Esophagus squamous epithelium (tissue), 5 donors: ENCODE measurements around the gene CMTR1. TPM values are rescaled to one million over a fixed set of nuclear protein-coding genes. Genes with fewer than 3 reads are reported as not detected.
"Not testable (repeated sequence)": the region's sequence is repeated elsewhere in the genome, so short reads cannot be mapped to it uniquely, and the experiment has no call there.

Source experiments
- DNase-seq: peaks from one replicate; lab custom pipeline; 2025; lab: John Stamatoyannopoulos, UW
- H3K27ac ChIP-seq, 4 donors: fragments of 200-600 bp; sonication (generic); one replicate each; pipeline ENCODE4 v1.5.1; 2016 to 2019; ENCODE audit warnings: mild to moderate bottlenecking in 1 of 4
- H3K27me3 ChIP-seq, 4 donors: fragments of 200-600 bp; sonication (generic); 1 replicate in 3 of 4; 2 replicates in 1 of 4; pipeline versions ENCODE4 v1.5.1 to v1.6.0; 2017 to 2021; ENCODE audit warnings: antibody characterized with exemption in 1 of 4
- H3K36me3 ChIP-seq, 3 donors: fragments of 200-600 bp; sonication (generic); one replicate each; pipeline ENCODE4 v1.5.1; 2016 to 2019
- H3K4me1 ChIP-seq, 3 donors: fragments of 200-600 bp; sonication (generic); one replicate each; pipeline ENCODE4 v1.5.1; 2017 to 2019
- H3K4me3 ChIP-seq, 4 donors: fragments of 200-600 bp; sonication (generic); 1 replicate in 3 of 4; 2 replicates in 1 of 4; pipeline ENCODE4 v1.5.1; 2016 to 2019; ENCODE audit warnings: mild to moderate bottlenecking in 2 of 4, moderate library complexity in 1 of 4
- H3K9me3 ChIP-seq, 3 donors: fragments of 200-600 bp; sonication (generic); one replicate each; pipeline ENCODE4 v1.5.1; 2016 to 2019
- CTCF ChIP-seq, 6 experiments: fragments of 450-650 bp in 4 of 6; fragments of 200-600 bp in 2 of 6; sonication (generic) in 2 of 6; IDR thresholded peaks; one replicate each; pipeline ENCODE4 v1.5.1; 2016 to 2019; ENCODE audit warnings: antibody characterized with exemption in 6 of 6, mild to moderate bottlenecking in 4 of 6, moderate library complexity in 4 of 6
- POLR2A ChIP-seq, 4 donors: fragments of 450-650 bp; IDR thresholded peaks; one replicate each; pipeline ENCODE4 v1.6.1; 2017; ENCODE audit warnings: antibody characterized with exemption in 4 of 4, mild to moderate bottlenecking in 4 of 4, moderate library complexity in 3 of 4
- WGBS, 2 donors: methylation state at CpG; one replicate each; pipeline ENCODE4 v1.1.5; 2018; 5-methylcytosine and 5-hydroxymethylcytosine counted together
- intact Hi-C: fragments of 100-400 bp; cut with DNase I; formaldehyde crosslinking; loops from one replicate; pipeline ENCODE4 v1.15.0; 2022
- total RNA-seq, 4 donors: library from RNA; depleted of rRNA; stranded (reverse); fragments of >200 nt; gene quantifications; one replicate each; pipeline ENCODE4 v1.1.0, GENCODE V29; 2016
- donor health status: DM: yes; HTN: yes; CAD: no.

CMTR1 gene
- total RNA-seq, 4 donors from 2014 or later, result 15.2 to 30.5 (median 20.5) TPM

GRCh38 chr6:37435373-37435772 lies 2.4 kb downstream of the CMTR1 start:
- Histone ChIP-seq H3K36me3 (peaks cover 6 to 51% (median 13%) of the 10 kb centered on the region in 3 donors), H3K4me3 (no peak overlapping the region), H3K4me1 (peaks cover 6 to 32% (median 11%) of the 10 kb centered on the region in 3 donors), H3K27me3 (no peaks in the 10 kb centered on the region), H3K9me3 (no peaks in the 10 kb centered on the region), H3K27ac (no peak overlapping the region)
- intact Hi-C loops, result no loop called here
- TF ChIP-seq POLR2A (IDR thresholded peaks at IDR 0.05), result no peak
- TF ChIP-seq CTCF (IDR thresholded peaks at IDR 0.05), result no peak
- WGBS, 2 donors, result 86 to 92% methylated on average over 3 to 4 of the region's 4 CpGs
- no peak for DNase-seq

- Histone ChIP-seq H3K27ac (no peak overlapping the region), H3K9me3 (no peaks in the 10 kb centered on the region), H3K27me3 (no peaks in the 10 kb centered on the region), H3K36me3 (peaks cover 6 to 55% (median 13%) of the 10 kb centered on the region in 3 donors), H3K4me3 (no peak overlapping the region), H3K4me1 (peaks cover 6 to 32% (median 11%) of the 10 kb centered on the region in 3 donors)
- WGBS, 2 donors, result 85 to 91% methylated on average over 5 of the region's 5 CpGs
- TF ChIP-seq CTCF (IDR thresholded peaks at IDR 0.05), result no peak
- no peak for TF ChIP-seq POLR2A (IDR thresholded peaks at IDR 0.05)
- no peak for DNase-seq
- intact Hi-C loops, result no loop called here
These were observed 2.8 kb downstream of the CMTR1 start for GRCh38 chr6:37435816-37436215.

- Histone ChIP-seq H3K9me3 (no peaks in the 10 kb centered on the region), H3K36me3 (peaks cover 6 to 74% (median 13%) of the 10 kb centered on the region in 3 donors), H3K27ac (no peak overlapping the region), H3K4me3 (no peak overlapping the region), H3K4me1 (peaks cover 11 to 39% (median 17%) of the 10 kb centered on the region in 3 donors), H3K27me3 (no peaks in the 10 kb centered on the region)
- intact Hi-C loops, result no loop called here
- TF ChIP-seq CTCF (IDR thresholded peaks at IDR 0.05), result no peak
- no peak for TF ChIP-seq POLR2A (IDR thresholded peaks at IDR 0.05)
- DNase-seq, result no peak
- 20 to 29% methylated on average over 1 of the region's 1 CpG for WGBS, 2 donors
These were observed 5.9 kb downstream of the CMTR1 start for GRCh38 chr6:37438930-37439329.

GRCh38 chr6:37441651-37442050 lies 8.6 kb downstream of the CMTR1 start:
- no peaks in the 10 kb centered on the region for H3K9me3 ChIP-seq
- WGBS, 2 donors, result 84 to 93% methylated on average over 6 of the region's 6 CpGs
- no peak overlapping the region for H3K27ac ChIP-seq
- peaks cover 7 to 27% (median 8%) of the 10 kb centered on the region in 3 donors for H3K4me1 ChIP-seq
- H3K27me3 ChIP-seq, result no peaks in the 10 kb centered on the region
- TF ChIP-seq POLR2A (IDR thresholded peaks at IDR 0.05), result no peak
- H3K4me3 ChIP-seq, result no peak overlapping the region
- no peak for DNase-seq
- intact Hi-C loops, result no loop called here
- H3K36me3 ChIP-seq, result peaks cover 20 to 87% (median 30%) of the 10 kb centered on the region in 3 donors

- WGBS, 2 donors, result 7 to 14% methylated on average over 4 of the region's 4 CpGs
- no peaks in the 10 kb centered on the region for H3K27me3 ChIP-seq
- H3K4me1 ChIP-seq, result peaks cover 7 to 27% (median 8%) of the 10 kb centered on the region in 3 donors
- H3K27ac ChIP-seq, result peak overlapping the region; percentile 40 to 79 (median 62)
- H3K4me3 ChIP-seq, result peak overlapping the region in 3 of 4 donors; percentile 15 to 51 (median 23)
- DNase-seq, result no peak
- TF ChIP-seq CTCF (IDR thresholded peaks at IDR 0.05) (no peak), POLR2A (IDR thresholded peaks at IDR 0.05) (no peak)
- intact Hi-C loops, result no loop called here
- peaks cover 19 to 87% (median 28%) of the 10 kb centered on the region in 3 donors for H3K36me3 ChIP-seq
- no peaks in the 10 kb centered on the region for H3K9me3 ChIP-seq
These were observed 9.6 kb downstream of the CMTR1 start for GRCh38 chr6:37442416-37443215.

- Histone ChIP-seq H3K27ac (peak overlapping the region in 3 of 4 donors; percentile 40 to 79 (median 56)), H3K4me3 (peak overlapping the region in 3 of 4 donors; percentile 15 to 51 (median 23))
- WGBS, 2 donors, result 69 to 81% methylated on average over 5 of the region's 5 CpGs
These were observed 10.2 kb downstream of the CMTR1 start for GRCh38 chr6:37443216-37443542.

More at GRCh38 chr6:37443216-37443542, 10.2 kb downstream of the CMTR1 start:
- Histone ChIP-seq H3K4me1 (peaks cover 7 to 27% (median 8%) of the 10 kb centered on the region in 3 donors), H3K36me3 (peaks cover 15 to 87% (median 24%) of the 10 kb centered on the region in 3 donors)
- H3K27me3 ChIP-seq, intact Hi-C loops, H3K9me3 ChIP-seq, DNase-seq: not testable (repeated sequence)
